NOMO-1 treated with DMSO at 0.1 percent for 48 hours (cell line): ENCODE results near the gene NOD2.

Experiments used
- DNase-seq: peaks from one replicate; lab custom pipeline; 2025; ENCODE audit not compliant: unreplicated experiment; lab: John Stamatoyannopoulos, UW

The NOD2 gene

GRCh38 chr16:50692999-50693781 lies at the start of gene NOD2:
TSS of gene NOD2 (plus strand) at chr16:50693606. CDS start at chr16:50699496, 5,890 bp downstream.
- DNase-seq = no peak

- DNase-seq = no peak
Measured at GRCh38 chr16:50644245-50644644, 49.2 kb upstream of the NOD2 start.

GRCh38 chr16:50644729-50645128 lies 48.7 kb upstream of the NOD2 start:
- DNase-seq = peak; percentile 2

- no peak for DNase-seq
Measured at GRCh38 chr16:50645563-50646220, 47.7 kb upstream of the NOD2 start.

- DNase-seq = no peak
Measured at GRCh38 chr16:50646345-50646744, 47.1 kb upstream of the NOD2 start.

GRCh38 chr16:50651835-50652438 lies 41.5 kb upstream of the NOD2 start:
- no peak for DNase-seq

GRCh38 chr16:50652836-50653425 lies 40.5 kb upstream of the NOD2 start:
- no peak for DNase-seq

GRCh38 chr16:50653633-50654519 lies 39.5 kb upstream of the NOD2 start:
- DNase-seq = no peak

GRCh38 chr16:50655558-50656055 lies 37.8 kb upstream of the NOD2 start:
- no peak for DNase-seq

GRCh38 chr16:50657241-50657640 lies 36.2 kb upstream of the NOD2 start:
- no peak for DNase-seq

- no peak for DNase-seq
Measured at GRCh38 chr16:50659806-50660205, 33.6 kb upstream of the NOD2 start.

- no peak for DNase-seq
Measured at GRCh38 chr16:50662306-50662940, 31.0 kb upstream of the NOD2 start.

GRCh38 chr16:50664270-50664669 lies 29.1 kb upstream of the NOD2 start:
- DNase-seq = no peak

- peak; percentile 52 for DNase-seq
Measured at GRCh38 chr16:50665128-50665878, 28.1 kb upstream of the NOD2 start.

- peak; percentile 42 for DNase-seq
Measured at GRCh38 chr16:50666658-50667496, 26.5 kb upstream of the NOD2 start.

- no peak for DNase-seq
Measured at GRCh38 chr16:50667497-50668367, 25.7 kb upstream of the NOD2 start.

GRCh38 chr16:50668368-50669008 lies 24.9 kb upstream of the NOD2 start:
- DNase-seq = no peak
